ENCODE measurements around the gene KAZN.

DNA sequence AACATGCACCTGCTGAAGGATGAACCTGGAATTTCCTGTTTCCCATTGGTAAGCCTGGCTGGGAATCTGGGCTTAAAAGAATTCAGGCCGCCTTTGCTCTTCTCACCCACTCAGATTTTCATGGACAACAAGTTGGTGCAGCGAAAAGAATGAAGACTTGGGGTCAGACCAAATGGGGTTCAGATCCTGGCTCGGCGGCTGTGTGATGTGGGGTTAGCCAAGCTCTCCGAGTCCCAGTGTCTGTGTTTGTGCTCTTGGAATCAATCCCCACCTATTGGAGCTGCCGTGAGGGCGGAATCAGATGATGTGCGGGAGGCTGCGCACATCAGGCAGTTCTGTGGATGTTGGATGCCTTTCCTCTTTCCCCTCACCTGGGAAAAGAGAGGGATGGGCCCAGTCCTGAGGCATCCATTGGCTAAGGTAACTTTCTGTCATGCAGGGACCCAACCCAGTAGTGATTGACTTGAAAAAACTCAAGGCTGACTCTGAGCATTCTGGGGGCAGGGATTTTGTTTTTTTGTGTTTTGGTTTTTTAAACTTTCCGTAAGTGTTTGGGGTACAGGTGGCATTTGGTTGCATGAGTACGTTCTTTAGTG lies 228.3 kb downstream of the KAZN start:
- TF ChIP-seq, protein P1, sequence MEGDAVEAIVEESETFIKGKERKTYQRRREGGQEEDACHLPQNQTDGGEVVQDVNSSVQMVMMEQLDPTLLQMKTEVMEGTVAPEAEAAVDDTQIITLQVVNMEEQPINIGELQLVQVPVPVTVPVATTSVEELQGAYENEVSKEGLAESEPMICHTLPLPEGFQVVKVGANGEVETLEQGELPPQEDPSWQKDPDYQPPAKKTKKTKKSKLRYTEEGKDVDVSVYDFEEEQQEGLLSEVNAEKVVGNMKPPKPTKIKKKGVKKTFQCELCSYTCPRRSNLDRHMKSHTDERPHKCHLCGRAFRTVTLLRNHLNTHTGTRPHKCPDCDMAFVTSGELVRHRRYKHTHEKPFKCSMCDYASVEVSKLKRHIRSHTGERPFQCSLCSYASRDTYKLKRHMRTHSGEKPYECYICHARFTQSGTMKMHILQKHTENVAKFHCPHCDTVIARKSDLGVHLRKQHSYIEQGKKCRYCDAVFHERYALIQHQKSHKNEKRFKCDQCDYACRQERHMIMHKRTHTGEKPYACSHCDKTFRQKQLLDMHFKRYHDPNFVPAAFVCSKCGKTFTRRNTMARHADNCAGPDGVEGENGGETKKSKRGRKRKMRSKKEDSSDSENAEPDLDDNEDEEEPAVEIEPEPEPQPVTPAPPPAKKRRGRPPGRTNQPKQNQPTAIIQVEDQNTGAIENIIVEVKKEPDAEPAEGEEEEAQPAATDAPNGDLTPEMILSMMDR (IDR thresholded peaks at IDR 0.05; ENCODE audit: low read length): no peak
- no peak for TF ChIP-seq EZH2 (optimal IDR thresholded peaks at IDR 0.05; ENCODE audit: low read depth, low read length)

All from MM.1S (cell line).